HepG2 (cell line): ENCODE results near the gene TMEM151A. TPM values are rescaled to one million over a fixed set of nuclear protein-coding genes. Genes with fewer than 3 reads are reported as not detected.

Source experiments
- CC2D1A ChIP-seq: sonication (generic); formaldehyde crosslinking; IDR thresholded peaks from 2 replicates; pipeline ENCODE4 v1.8.1; 2023; ENCODE audit warnings: mild to moderate bottlenecking, missing genetic modification reagents
- CENPBD1 ChIP-seq: sonication (generic); formaldehyde crosslinking; IDR thresholded peaks from 2 replicates; pipeline ENCODE4 v1.8.0; 2022; ENCODE audit warnings: missing genetic modification reagents, low read depth, mild to moderate bottlenecking, borderline replicate concordance
- DMAP1 ChIP-seq: IDR thresholded peaks from 2 replicates; pipeline ENCODE4 v1.6.1; 2016
- GTF2F1 ChIP-seq: fragments of 150-350 bp; IDR thresholded peaks from 2 replicates; pipeline ENCODE4 v1.6.1; 2014; ENCODE audit warnings: low read length
- HMGXB3 ChIP-seq: sonication (generic); formaldehyde crosslinking; IDR thresholded peaks from 2 replicates; pipeline ENCODE4 v1.4.0; 2020; ENCODE audit warnings: missing genetic modification reagents, borderline replicate concordance
- JUN ChIP-seq: sonication (generic); formaldehyde crosslinking; IDR thresholded peaks from 2 replicates; pipeline ENCODE4 v1.4.0; 2020; ENCODE audit warnings: mild to moderate bottlenecking, missing genetic modification reagents
- REXO4 ChIP-seq: sonication (generic); formaldehyde crosslinking; IDR thresholded peaks from 2 replicates; pipeline ENCODE4 v1.8.0; 2022; ENCODE audit warnings: missing genetic modification reagents, mild to moderate bottlenecking, borderline replicate concordance
- RFXAP ChIP-seq: sonication (generic); formaldehyde crosslinking; IDR thresholded peaks from 2 replicates; pipeline ENCODE4 v1.4.0; 2020; ENCODE audit warnings: missing genetic modification reagents, borderline replicate concordance
- SKIL ChIP-seq: sonication (generic); formaldehyde crosslinking; IDR thresholded peaks from 2 replicates; pipeline ENCODE4 v1.8.0; 2022; ENCODE audit warnings: missing genetic modification reagents, mild to moderate bottlenecking, moderate library complexity, borderline replicate concordance
- SNAPC2 ChIP-seq: sonication (generic); formaldehyde crosslinking; IDR thresholded peaks from 2 replicates; pipeline ENCODE4 v1.8.1; 2022; ENCODE audit warnings: mild to moderate bottlenecking, missing genetic modification reagents
- TFDP1 ChIP-seq: IDR thresholded peaks from 2 replicates; pipeline ENCODE4 v1.6.1; 2016; ENCODE audit warnings: missing compliant biosample characterization, missing genetic modification reagents, borderline replicate concordance
- ZNF354B ChIP-seq: sonication (generic); formaldehyde crosslinking; IDR thresholded peaks from 2 replicates; pipeline ENCODE4 v1.8.0; 2022; ENCODE audit warnings: mild to moderate bottlenecking, missing genetic modification reagents
- ZNF383 ChIP-seq: sonication (generic); formaldehyde crosslinking; IDR thresholded peaks from 2 replicates; pipeline ENCODE4 v1.4.0; 2020; ENCODE audit warnings: missing genetic modification reagents, mild to moderate bottlenecking, borderline replicate concordance
- ZNF646 ChIP-seq: sonication (generic); formaldehyde crosslinking; IDR thresholded peaks from 2 replicates; pipeline ENCODE4 v1.9.0; 2021; ENCODE audit warnings: mild to moderate bottlenecking, missing genetic modification reagents
- ZSCAN25 ChIP-seq: sonication (generic); formaldehyde crosslinking; IDR thresholded peaks from 2 replicates; pipeline ENCODE4 v1.8.0; 2022; ENCODE audit warnings: mild to moderate bottlenecking, missing genetic modification reagents
- ZZZ3 ChIP-seq: sonication (generic); formaldehyde crosslinking; IDR thresholded peaks from 2 replicates; pipeline ENCODE4 v1.4.0; 2020; ENCODE audit warnings: missing genetic modification reagents, mild to moderate bottlenecking, borderline replicate concordance
- polyA plus RNA-seq, 8 experiments: library from polyadenylated mRNA; depleted of rRNA in 3 of 8; stranded (reverse) in 7 of 8; unstranded in 1 of 8; fragments of >200 nt; fragmentation: Illumina TruSeq in 4 of 8; extraction: Trizol in 4 of 8; gene quantifications; 2 replicates each; pipeline versions ENCODE4 v1.2.1 to v1.2.3, GENCODE V29; 2011 to 2016; ENCODE audit warnings: low read depth in 4 of 8, missing spikeins in 1 of 8, mixed read lengths in 1 of 8; ENCODE audit not compliant: insufficient read depth in 1 of 8
- total RNA-seq, 5 experiments: library from RNA; depleted of rRNA; stranded (reverse); fragments of >200 nt; fragmentation: Illumina TruSeq; extraction: Trizol; gene quantifications; 2 replicates each; pipeline ENCODE4 v1.2.3, GENCODE V29; 2016; ENCODE audit warnings: low read depth in 1 of 5

TMEM151A gene
- total and polyA plus RNA-seq, 2 of the 13 experiments (the other 11 are each of a cell fraction or from before 2014, with no cell fraction given), result 0.18 to 0.33 TPM

GRCh38 chr11:66316849-66317251 is 25.2 kb downstream of the TMEM151A start, which contains the start of gene CD248 (continued):
- no peak for TF ChIP-seq HMGXB3 (CRISPR knock-in tag)
- no peak for TF ChIP-seq SNAPC2 (CRISPR knock-in tag)
- no peak for TF ChIP-seq ZNF354B (CRISPR knock-in tag)
- TF ChIP-seq CENPBD1, result no peak
- TF ChIP-seq RFXAP (CRISPR knock-in tag), result no peak
- TF ChIP-seq ZNF646, result no peak
- no peak for TF ChIP-seq ZZZ3 (CRISPR knock-in tag)
- TF ChIP-seq ZNF383 (CRISPR knock-in tag), result no peak
- no peak for TF ChIP-seq CC2D1A (CRISPR knock-in tag)
- no peak for TF ChIP-seq ZSCAN25 (CRISPR knock-in tag)
- TF ChIP-seq REXO4 (CRISPR knock-in tag), result no peak
- no peak for TF ChIP-seq GTF2F1
- TF ChIP-seq SKIL (CRISPR knock-in tag), result no peak
- no peak for TF ChIP-seq JUN (CRISPR knock-in tag)
- TF ChIP-seq DMAP1 (CRISPR knock-in tag), result no peak
- TF ChIP-seq TFDP1 (CRISPR knock-in tag), result no peak
